HG02642 (cell line): ENCODE data around the gene RASSF10.

Experiments used
- ATAC-seq: cut with Tn5 transposase; IDR thresholded peaks from one replicate; pipeline ENCODE4 v1.9.1; 2021; ENCODE audit warnings: mild to moderate bottlenecking; ENCODE audit not compliant: unreplicated experiment, poor library complexity

RASSF10 gene

GRCh38 chr11:12991426-12991825, 17.7 kb upstream of the RASSF10 start:
- ATAC-seq = no peak

- no peak for ATAC-seq
Observed at GRCh38 chr11:12993626-12994025, 15.5 kb upstream of the RASSF10 start.

- no peak for ATAC-seq
Observed at GRCh38 chr11:12994476-12994875, 14.6 kb upstream of the RASSF10 start.

GRCh38 chr11:12995188-12995587, 13.9 kb upstream of the RASSF10 start:
- ATAC-seq = no peak

- ATAC-seq = no peak
Observed at GRCh38 chr11:12995823-12996222, 13.3 kb upstream of the RASSF10 start.

GRCh38 chr11:12997168-12997567, 11.9 kb upstream of the RASSF10 start:
- no peak for ATAC-seq

GRCh38 chr11:12998336-12998735, 10.8 kb upstream of the RASSF10 start:
- no peak for ATAC-seq

- no peak for ATAC-seq
Observed at GRCh38 chr11:12999597-12999996, 9.5 kb upstream of the RASSF10 start.

- ATAC-seq = no peak
Observed at GRCh38 chr11:13000116-13000515, 9.0 kb upstream of the RASSF10 start.

- no peak for ATAC-seq
Observed at GRCh38 chr11:13000721-13001120, 8.4 kb upstream of the RASSF10 start.

- no peak for ATAC-seq
Observed at GRCh38 chr11:13003736-13004493, 5.2 kb upstream of the RASSF10 start.

GRCh38 chr11:13007182-13008060, 1.7 kb upstream of the RASSF10 start:
- no peak for ATAC-seq

- no peak for ATAC-seq
Observed at GRCh38 chr11:13008061-13008435, 1.1 kb upstream of the RASSF10 start.

GRCh38 chr11:13009476-13009920, 382 bp downstream of the RASSF10 start:
- no peak for ATAC-seq

GRCh38 chr11:13009921-13010748, 1.0 kb downstream of the RASSF10 start:
- no peak for ATAC-seq

- ATAC-seq = no peak
Observed at GRCh38 chr11:13010749-13011465, 1.8 kb downstream of the RASSF10 start.

GRCh38 chr11:13011466-13012055, 2.4 kb downstream of the RASSF10 start:
- ATAC-seq = no peak

- no peak for ATAC-seq
Observed at GRCh38 chr11:13012056-13012661, 3.0 kb downstream of the RASSF10 start.

GRCh38 chr11:13013054-13013488, 4.0 kb downstream of the RASSF10 start:
- no peak for ATAC-seq
